HG03159 (cell line): ENCODE data around the gene RAP2B.

Source experiments
- ATAC-seq: cut with Tn5 transposase; IDR thresholded peaks from one replicate; pipeline ENCODE4 v1.9.1; 2021; ENCODE audit warnings: mild to moderate bottlenecking, moderate library complexity; ENCODE audit not compliant: unreplicated experiment

RAP2B gene

DNA sequence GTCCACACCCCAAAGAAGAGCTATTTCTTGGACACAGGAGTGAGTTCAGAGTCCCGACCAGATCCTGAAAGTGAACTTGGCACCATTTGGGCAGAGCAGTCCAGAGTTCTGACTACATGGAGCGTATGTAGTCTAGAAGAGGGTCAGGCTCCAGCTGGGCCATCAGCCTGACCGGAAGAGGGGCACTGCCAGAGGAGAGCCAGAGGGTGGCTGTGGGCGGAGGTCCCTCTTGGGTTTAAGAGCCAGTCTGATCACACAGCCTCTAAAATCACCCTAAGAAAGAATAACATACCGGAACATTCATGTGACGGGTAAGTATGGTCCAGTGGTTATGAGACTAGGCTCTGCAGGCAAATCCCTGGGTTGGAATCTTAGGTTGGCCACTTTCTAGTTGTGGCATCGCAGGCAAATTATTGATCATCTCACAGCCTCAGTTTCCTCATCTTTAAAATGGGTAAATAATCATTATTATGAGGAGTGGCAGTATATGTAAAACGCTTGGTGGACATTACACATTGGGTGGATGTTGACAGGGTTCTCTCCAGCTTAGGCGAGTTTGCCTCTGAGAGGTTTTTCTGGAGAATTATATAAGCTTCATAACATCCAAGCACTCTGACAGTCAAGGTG is 2.1 kb upstream of the RAP2B start:
- no peak for ATAC-seq

DNA sequence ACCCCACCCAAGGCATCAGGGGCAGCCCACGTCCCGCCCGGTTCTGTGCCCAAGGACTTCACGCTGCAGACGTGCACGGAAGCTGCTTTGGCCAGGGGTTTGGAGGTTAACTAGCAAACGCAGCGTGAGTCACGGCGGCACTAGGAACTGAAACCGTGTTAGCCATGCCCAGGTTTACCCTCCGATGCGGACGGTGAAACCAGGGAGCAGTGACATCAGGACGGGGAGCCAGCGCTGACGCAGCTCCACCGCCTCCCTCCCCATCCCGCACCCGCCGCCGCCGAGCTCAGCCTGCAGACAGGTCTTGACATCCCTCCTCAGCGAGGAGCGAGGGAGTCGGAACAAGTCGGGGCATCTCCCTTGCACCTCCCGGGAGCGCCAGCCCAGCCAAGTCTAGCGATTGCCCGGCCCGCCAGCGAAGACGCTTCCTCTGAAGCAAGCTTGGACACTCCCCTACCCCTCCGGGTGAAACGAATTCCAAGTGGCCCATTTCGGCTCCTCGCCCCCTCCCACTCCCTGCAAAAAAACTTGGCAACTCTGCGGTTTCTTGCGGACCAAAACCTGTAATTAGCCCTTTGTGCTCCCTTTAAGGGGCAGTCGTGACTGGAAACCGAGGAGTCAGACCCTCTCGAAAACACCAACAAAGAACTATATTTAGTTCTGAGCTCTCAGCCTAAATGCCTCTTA is 1.4 kb upstream of the RAP2B start:
- peak; percentile 33 for ATAC-seq

DNA sequence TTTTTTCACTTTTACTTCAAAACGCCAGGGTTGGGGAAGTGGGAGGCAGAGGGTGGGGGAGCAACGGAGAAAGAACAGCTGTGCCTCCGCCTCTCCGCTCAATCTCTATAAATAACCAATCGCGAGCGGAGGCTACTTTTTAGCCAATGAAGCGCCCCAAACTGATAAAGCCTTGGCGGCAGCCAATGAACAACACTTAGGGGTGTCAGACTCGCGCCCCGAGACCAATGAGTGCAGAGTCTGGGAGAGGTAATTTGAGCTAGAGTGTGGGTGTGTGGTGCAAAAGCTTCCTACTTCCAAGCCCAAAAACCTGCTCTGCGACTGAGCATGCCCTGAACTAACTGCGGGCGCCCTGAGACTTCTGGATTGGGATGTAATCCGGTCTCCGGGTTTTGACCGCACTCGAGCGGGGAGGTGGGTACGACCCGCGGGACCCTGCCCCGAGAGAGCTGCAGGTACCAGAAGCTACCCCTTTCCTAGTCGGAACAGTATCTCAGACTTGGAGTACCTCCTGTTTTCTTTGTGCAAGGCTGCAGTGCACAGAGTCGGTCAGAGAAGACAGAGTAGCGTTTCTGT is 800 bp upstream of the RAP2B start:
- ATAC-seq, result peak; percentile 82

DNA sequence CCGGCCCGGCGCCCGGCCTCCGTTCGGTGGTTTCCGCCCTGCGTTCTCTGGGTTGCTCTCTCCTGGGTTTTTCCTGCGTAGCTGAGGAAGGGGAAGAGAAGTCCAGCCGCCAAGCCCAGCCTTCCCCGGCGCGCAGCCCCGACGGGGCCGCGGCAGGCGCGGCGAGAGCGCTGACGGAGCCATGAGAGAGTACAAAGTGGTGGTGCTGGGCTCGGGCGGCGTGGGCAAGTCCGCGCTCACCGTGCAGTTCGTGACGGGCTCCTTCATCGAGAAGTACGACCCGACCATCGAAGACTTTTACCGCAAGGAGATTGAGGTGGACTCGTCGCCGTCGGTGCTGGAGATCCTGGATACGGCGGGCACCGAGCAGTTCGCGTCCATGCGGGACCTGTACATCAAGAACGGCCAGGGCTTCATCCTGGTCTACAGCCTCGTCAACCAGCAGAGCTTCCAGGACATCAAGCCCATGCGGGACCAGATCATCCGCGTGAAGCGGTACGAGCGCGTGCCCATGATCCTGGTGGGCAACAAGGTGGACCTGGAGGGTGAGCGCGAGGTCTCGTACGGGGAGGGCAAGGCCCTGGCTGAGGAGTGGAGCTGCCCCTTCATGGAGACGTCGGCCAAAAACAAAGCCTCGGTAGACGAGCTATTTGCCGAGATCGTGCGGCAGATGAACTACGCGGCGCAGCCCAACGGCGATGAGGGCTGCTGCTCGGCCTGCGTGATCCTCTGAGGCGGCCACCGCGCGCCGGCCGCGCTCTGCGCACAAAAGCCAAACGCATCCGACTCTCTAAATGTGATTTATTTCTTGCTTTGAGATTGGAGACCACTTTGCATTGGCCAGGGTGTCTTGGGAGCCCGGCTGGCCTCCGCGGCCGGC is 727 bp downstream of the RAP2B start:
- ATAC-seq, result peak; percentile 1

DNA sequence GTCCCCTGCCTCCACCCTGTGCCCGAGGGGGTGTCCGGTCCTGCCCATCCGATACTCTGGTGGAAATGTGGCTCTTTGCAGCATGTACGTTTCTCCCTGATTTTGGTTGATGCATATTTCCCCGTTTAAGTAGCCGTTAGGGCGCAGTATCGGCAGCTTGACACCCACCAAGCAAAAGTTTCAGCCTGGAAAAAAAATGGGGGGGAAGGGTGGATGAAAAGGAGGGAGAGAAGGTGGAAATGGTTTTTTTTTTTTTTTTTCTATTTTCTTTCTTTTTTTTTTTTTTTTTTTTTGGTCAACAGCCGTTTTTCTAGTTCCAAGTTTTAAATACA is 1.3 kb downstream of the RAP2B start:
- ATAC-seq, result no peak

DNA sequence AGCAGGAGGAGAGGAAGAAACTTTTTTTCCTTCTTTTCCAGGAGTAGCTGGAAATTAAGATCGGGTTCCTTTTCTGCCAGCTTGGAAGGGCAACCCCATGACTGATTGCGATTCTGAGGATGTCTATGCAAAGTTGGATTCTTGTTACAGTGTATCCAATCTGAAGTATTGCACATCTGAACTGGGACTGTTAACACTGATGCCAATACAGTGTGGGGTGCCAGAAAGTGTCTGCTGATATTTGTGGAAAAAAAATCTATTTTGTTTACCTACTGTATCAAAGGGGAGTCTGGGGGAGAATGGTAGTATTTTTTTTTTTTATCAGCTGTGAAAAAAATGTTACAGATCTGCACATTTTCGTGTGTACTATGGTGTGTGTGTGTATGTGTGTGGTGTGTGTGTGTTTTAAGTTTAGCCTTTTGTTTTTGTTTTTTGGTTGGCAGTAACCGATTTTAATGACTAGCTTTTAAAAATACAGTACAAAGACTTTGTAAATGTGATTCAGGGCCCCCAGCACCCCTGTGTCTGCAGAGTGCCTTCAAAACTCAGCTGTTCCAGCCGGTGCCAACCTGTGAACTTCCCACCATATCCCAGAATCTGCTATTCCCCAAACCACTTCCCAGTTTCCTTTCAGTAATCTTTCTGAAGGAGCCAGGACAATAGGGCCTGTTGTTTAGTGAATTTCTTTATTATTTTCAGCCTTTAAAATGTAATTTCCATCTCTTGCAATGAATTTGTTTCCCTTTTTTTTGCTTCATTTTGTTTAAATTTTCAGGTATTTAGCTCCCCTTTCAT is 1.9 kb downstream of the RAP2B start:
- ATAC-seq, result no peak

DNA sequence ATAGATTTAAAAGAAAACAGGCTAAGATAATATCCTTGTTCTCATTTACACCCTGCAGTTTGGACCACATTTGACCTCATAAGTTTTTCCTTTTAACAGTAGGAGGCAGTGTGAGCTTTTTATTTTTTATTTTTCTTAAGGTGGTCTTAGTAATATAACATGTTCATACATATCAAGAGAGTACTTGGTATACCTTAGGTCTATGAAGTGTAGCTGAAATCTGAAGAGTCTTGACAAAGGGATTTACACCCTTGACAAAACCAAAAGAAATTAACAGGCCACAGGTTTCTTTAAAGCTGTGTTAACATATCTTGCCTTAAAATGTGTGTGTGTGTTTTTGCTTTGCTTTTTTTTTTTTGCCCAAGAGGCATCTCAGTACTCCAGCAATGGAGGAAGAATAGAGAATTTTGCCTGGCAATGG is 3.2 kb downstream of the RAP2B start:
- ATAC-seq, result no peak

DNA sequence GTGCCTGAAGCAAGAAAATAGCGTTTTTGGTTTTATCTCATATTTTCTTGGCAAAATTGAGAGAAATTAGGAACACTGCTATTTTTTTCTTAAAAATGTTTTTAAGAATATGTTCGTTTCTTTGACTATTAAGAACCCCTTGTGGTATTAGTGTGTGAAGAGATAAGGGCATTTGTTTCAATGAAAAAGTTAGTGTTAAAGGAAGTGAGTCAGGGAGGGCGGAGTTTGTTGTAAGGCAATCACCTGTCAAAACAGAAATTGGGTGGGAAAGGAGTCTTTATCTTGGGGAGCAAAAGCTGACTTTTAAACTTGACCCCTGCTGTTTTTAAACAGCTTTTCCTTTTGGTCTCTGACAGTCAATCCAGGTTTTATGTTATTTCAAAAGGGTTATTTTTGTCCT is 4.2 kb downstream of the RAP2B start:
- no peak for ATAC-seq

DNA sequence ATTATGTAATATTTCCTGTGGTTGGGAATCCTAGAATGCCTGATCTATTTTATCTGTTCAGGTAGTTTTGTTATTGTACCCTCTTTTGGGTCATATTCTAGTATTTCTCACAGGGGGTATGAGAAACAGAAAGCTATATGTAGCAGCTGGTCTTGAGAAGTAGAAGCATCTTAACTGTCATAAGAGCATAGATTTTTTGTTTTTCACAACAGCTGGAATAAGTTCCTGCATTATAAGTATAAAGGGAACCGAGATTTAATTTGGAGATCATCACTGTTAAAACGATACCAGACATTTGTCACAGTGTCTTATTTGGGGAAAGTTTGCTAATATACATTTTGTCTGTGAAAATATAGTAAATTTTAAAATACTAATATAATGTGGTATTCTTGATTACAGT is 4.8 kb downstream of the RAP2B start:
- no peak for ATAC-seq

DNA sequence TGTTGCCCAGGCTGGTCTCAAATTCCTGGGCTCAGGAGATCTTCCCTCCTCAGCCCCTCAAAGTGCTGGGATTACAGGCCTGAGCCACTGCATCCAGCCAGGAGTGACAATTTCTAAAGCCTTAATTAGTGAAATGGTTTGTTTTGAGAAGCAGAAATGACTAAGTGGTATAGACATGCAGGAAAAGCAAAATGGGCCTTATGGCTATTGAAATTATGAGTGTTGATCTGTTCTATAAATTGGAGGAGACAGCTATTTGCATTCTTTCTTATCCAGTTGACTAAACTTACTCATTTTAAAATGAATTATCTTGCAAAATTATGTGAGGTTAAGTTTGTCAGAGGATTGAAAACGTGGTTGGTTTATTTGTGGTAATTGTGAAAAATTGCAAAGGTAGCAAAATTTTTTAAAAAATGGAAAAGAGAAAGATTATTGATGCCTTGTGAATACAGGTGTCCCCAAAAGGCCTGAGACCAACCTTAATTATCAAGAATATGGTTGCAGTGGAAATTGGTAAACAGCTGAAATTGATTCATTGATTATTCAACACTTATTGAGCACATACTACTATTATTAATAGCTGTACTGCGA is 7.9 kb downstream of the RAP2B start:
- ATAC-seq, result no peak

DNA sequence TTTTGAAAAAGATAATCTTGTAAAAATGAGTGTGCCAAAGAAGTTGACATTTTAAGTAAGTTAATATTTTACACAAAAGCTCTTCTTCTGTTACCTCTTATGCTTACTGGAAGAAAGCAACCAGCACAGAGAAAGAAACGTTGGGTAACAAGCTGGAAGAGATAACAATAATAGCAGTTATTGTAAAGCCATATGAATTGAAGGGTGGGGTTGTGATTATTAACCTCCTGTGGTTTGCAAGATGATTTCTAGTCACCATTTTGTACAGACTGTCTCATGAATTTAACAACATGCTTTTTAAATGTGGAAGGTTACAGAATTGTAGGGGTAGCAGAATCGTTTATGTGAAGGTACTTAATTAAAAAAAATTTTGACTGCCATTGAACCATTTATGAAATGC is 9.2 kb downstream of the RAP2B start:
- no peak for ATAC-seq

DNA sequence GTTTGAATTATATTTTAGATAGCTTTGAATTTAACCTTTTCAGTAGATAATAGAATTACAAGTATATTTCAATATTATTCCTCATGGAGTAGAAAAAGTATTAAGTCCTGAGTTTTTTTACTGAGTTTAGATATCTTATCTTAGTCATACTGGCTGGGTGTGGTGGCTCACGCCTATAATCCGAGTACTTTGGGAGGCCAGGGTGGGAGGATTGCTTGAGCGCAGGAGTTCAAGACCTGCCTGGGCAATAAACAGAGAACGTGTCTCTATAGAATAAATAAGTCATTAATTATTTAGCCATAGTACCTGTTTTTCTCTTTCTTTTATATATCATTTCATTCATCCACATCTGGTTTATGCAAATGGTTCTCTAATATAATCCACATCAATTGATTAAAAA is 9.9 kb downstream of the RAP2B start:
- no peak for ATAC-seq

DNA sequence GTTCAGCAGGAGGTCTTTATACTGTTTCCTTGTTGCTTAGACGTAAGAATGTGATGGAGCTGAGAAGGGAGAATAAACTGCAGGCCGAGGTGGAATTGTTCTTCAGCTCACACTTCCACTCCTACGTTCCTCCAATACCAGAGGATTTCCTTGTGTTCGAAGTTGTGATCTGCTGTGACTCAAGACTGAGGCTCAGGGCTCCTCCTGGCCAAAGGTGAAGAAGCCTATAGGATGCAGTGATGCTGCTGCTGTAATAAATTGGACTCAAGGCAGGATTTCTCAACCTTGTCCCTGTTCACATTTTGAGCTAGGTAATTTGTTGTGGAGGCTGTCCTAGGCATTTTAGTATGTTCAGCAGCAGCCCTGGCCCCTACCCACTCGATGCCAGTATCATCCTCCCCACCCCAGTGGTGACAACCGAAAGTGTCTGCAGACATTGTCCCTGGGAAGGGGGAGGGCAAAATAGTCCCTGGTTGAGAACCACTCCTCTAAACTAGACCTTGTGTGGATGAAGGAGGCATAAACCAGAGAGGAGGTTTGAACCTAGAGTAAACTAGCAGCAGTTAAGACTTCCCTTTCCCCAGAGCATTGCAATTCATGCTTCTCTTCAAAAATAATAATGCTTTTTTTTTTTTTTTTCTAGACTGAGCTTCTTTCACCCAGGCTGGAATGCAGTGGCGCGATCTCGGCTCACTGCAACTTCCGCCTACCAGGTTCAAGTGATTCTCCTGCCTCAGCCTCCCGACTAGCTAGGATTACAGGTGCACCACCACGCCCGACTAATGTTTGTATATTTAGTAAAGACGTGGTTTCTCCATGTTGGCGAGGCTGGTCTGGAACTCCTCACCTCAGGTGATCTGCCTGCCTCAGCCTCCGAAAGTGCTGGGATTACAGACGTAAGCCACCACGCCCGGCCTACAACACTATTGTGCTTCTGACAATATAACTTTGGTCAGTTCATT is 11.1 kb downstream of the RAP2B start:
- no peak for ATAC-seq

DNA sequence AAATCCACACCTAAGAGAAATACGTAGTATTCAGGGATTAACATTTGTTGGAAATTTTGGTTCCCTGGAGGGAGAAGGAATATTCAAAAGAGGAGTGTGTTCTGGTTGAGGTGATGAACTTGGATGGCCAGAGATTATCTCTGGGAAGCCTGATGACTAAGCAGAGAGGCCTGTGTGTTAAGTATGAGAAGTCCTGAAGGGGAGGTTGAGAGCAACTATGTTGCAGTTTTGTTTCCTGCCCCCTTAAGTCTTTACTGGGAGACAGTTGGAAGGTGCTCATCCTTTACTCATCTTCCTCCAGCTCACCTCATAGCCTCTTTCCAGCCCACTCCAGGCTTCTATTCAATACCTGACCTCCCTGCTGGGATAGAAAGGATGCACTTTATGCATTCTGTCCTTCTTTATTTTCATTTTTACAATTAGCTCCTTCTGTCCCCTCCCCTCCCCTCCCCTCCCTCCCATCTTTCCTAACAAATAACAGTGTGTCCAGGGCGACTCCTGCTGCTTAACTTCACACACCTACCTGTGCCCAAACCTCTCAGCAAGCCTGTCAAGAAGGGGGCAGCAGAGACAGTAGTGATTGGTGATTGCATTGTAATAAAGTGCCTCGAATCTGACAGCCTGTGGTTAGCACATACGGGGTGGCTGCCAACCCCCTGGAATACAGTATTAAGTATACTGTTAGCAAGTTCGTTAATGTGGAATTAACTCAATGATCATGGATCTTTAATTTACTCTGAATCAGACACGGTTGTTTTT is 11.9 kb downstream of the RAP2B start:
- no peak for ATAC-seq

DNA sequence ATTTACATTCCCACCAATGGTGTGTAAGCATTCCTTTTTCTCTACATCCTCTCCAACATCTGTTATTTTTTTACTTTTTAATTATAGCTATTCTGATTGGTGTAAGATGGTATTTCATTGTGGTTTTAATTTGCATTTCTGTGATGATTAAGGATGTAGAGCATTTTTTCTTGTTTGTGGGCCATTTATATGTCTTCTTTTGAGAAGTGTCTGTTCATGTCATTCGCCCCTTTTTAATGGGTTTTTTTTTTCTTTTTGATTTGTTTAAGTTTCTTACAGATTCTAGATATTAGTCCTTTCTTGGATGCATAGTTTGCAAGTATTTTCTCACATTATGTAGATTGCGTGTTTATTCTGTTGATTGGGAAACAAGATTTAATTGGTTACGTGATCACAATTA is 14.2 kb downstream of the RAP2B start:
- no peak for ATAC-seq

DNA sequence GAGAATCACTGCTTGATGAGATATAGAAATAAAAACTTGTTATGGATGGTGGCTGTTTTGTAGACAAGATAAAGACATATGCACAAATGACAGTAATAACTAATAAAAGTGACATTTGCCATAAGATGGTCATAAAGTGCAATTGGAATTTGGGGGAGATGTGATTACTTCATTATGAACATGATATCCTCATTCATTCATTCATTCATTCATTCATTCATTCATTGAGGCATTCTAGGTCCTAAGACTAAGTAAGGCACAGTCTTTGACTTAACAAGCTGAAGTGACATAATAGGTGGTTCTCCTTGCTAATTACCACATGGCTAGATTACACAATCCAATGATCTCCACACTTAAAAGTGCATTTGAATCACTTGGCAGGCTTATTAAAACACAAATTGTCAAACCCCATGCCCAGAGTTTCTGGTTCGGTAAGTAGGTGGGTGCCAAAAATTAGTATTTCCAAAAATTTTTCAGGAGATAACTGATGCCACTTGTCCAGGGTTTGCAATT is 18.9 kb downstream of the RAP2B start:
- no peak for ATAC-seq

DNA sequence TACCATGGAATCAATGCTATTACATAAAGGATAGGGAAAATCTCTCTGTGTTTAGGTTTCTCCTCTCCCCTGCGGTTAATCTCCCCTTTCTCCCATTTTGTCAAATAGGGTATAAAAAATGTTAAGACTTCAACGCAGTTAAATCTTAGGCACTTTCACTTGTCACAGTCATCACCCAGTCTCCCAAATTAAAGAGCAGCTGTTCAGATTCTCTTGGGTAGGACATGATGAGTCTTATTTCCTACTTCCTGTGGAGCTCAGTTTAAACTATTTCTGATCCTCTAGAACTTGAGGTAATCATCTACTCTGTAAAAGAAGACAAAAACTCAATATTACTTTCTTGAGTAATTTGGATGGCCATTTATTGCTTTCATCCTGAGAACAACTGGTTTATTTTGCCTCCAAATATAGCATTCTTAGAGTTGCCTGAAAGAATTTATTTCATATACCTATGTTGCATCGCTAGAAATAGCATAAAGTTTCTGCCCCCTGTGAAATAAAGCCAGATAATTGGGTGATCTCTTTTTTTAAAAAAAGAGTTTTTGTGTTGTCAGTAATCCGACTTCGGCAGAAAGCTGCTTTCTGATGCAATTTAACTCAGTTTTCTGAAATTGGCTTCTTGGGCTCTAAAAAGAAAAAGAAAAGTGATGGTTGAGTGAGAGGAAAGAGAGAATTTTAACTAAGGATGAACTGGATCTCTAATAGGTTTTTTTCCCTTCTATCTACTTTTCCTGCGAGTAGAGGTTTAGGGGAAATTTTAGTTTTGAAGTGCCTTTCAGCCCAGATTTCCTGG is 20.7 kb downstream of the RAP2B start:
- no peak for ATAC-seq

DNA sequence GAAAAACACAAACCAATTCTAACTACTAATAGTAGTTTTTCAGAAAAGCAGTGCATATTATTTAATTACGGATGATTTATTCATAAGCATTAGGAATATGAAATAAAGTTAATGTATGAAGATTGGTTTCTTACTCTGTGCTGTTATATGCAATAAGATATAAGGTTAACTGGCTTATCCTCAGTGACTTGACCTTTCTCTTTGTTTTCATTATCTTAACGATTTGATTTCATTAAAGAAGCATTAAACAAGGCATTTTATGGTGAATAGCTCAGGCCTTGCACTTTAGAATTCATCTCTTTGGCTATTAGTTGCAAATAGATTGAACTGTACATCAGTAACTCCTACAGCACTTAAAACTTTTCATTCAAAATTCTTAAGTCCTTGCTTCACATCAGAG is 28.9 kb downstream of the RAP2B start:
- no peak for ATAC-seq
